H9 (cell line): Measurements from ENCODE around the gene TDRD1. TPM values are rescaled to one million over a fixed set of nuclear protein-coding genes. Genes with fewer than 3 reads are reported as not detected.

ENCODE experiments used
- DNase-seq: peaks from one replicate; pipeline ENCODE4 v3.0.0-alpha.2; 2017
- H2AFZ ChIP-seq: one replicate; pipeline ENCODE4 v1.6.1; 2013; ENCODE audit warnings: mild to moderate bottlenecking, low read length, control low read depth, moderate library complexity
- H2AK5ac ChIP-seq: 2 replicates; pipeline ENCODE4 v1.6.1; 2013; ENCODE audit warnings: low read length, control low read depth, mixed read lengths; ENCODE audit not compliant: insufficient read length
- H2BK120ac ChIP-seq: one replicate; pipeline ENCODE4 v1.6.1; 2013; ENCODE audit warnings: low read depth, mild to moderate bottlenecking, low read length, control low read depth, inconsistent platforms; ENCODE audit not compliant: poor library complexity, severe bottlenecking
- H2BK12ac ChIP-seq: 2 replicates; pipeline ENCODE4 v1.6.1; 2013; ENCODE audit warnings: low read length, control low read depth, mixed read lengths, low read depth; ENCODE audit not compliant: insufficient read length
- H2BK15ac ChIP-seq: 2 replicates; pipeline ENCODE4 v1.6.1; 2013; ENCODE audit warnings: low read depth, low read length, control low read depth
- H2BK20ac ChIP-seq: one replicate; pipeline ENCODE4 v1.6.1; 2013; ENCODE audit warnings: low read depth, mild to moderate bottlenecking, low read length, control low read depth, inconsistent platforms; ENCODE audit not compliant: poor library complexity, severe bottlenecking
- H2BK5ac ChIP-seq: 2 replicates; pipeline ENCODE4 v1.6.1; 2013; ENCODE audit warnings: low read length, control low read depth, mixed read lengths; ENCODE audit not compliant: insufficient read length
- H3K14ac ChIP-seq: 2 replicates; pipeline ENCODE4 v1.6.1; 2013; ENCODE audit warnings: low read length, control low read depth; ENCODE audit not compliant: insufficient read depth
- H3K18ac ChIP-seq: 2 replicates; pipeline ENCODE4 v1.6.1; 2013; ENCODE audit warnings: low read depth, mild to moderate bottlenecking, mixed read lengths, low read length, control low read depth; ENCODE audit not compliant: insufficient read length
- H3K23ac ChIP-seq: 2 replicates; pipeline ENCODE4 v1.6.1; 2013; ENCODE audit warnings: low read length, control low read depth, mixed read lengths, low read depth; ENCODE audit not compliant: insufficient read length
- H3K23me2 ChIP-seq: 2 replicates; pipeline ENCODE4 v1.6.1; 2013; ENCODE audit warnings: low read depth, mild to moderate bottlenecking, mixed read lengths, low read length, control low read depth; ENCODE audit not compliant: insufficient read length, poor library complexity, severe bottlenecking
- H3K27ac ChIP-seq: 2 replicates; pipeline ENCODE4 v1.5.1; 2013; ENCODE audit warnings: low read length, control low read depth, mixed read lengths, low read depth; ENCODE audit not compliant: insufficient read length
- H3K27me3 ChIP-seq: 2 replicates; pipeline ENCODE4 v1.6.1; 2013; ENCODE audit warnings: low read length, control low read depth, inconsistent platforms; ENCODE audit not compliant: insufficient read depth
- H3K4ac ChIP-seq: 2 replicates; pipeline ENCODE4 v1.6.1; 2013; ENCODE audit warnings: low read depth, mild to moderate bottlenecking, control low read depth, inconsistent platforms, low read length, moderate library complexity
- H3K4me1 ChIP-seq: 2 replicates; pipeline ENCODE4 v1.6.1; 2013; ENCODE audit warnings: low read length, control low read depth, inconsistent platforms; ENCODE audit not compliant: insufficient read depth
- H3K4me2 ChIP-seq: 2 replicates; pipeline ENCODE4 v1.6.1; 2013; ENCODE audit warnings: low read length, control low read depth, mixed read lengths; ENCODE audit not compliant: insufficient read length, insufficient read depth
- H3K56ac ChIP-seq: 2 replicates; pipeline ENCODE4 v1.6.1; 2013; ENCODE audit warnings: low read depth, mild to moderate bottlenecking, mixed read lengths, low read length, control low read depth; ENCODE audit not compliant: insufficient read length
- H3K79me1 ChIP-seq: 2 replicates; pipeline ENCODE4 v1.6.1; 2013; ENCODE audit warnings: low read depth, mild to moderate bottlenecking, moderate library complexity, low read length, control low read depth, inconsistent platforms; ENCODE audit not compliant: insufficient read depth, poor library complexity, severe bottlenecking
- H3K79me2 ChIP-seq: 2 replicates; pipeline ENCODE4 v1.6.1; 2013; ENCODE audit warnings: low read length, control low read depth, inconsistent platforms; ENCODE audit not compliant: insufficient read depth
- H3K9ac ChIP-seq: 2 replicates; pipeline ENCODE4 v1.6.1; 2013; ENCODE audit warnings: low read length, control low read depth, mixed read lengths; ENCODE audit not compliant: insufficient read length; ENCODE audit errors: extremely low read depth
- H3K9me3 ChIP-seq: one replicate; pipeline ENCODE4 v1.6.1; 2013; ENCODE audit warnings: low read depth, low read length, inconsistent platforms; ENCODE audit not compliant: control insufficient read depth
- H3T11ph ChIP-seq: one replicate; pipeline ENCODE4 v1.6.1; 2013; ENCODE audit warnings: mild to moderate bottlenecking, low read length, control low read depth, inconsistent platforms
- H4K20me1 ChIP-seq: one replicate; pipeline ENCODE4 v1.6.1; 2013; ENCODE audit not compliant: control insufficient read depth, insufficient read length, insufficient read depth
- H4K5ac ChIP-seq: 2 replicates; pipeline ENCODE4 v1.6.1; 2013; ENCODE audit warnings: low read depth, mild to moderate bottlenecking, mixed read lengths, low read length, control low read depth; ENCODE audit not compliant: insufficient read length
- H4K8ac ChIP-seq: replicated peaks from 2 replicates; pipeline ENCODE4 v1.6.1; 2013; ENCODE audit warnings: low read length, control low read depth, mixed read lengths, low read depth; ENCODE audit not compliant: insufficient read length
- H4K91ac ChIP-seq: 2 replicates; pipeline ENCODE4 v1.6.1; 2013; ENCODE audit warnings: low read depth, mild to moderate bottlenecking, moderate library complexity, mixed read lengths, low read length, control low read depth; ENCODE audit not compliant: insufficient read length
- H3K27ac Mint-ChIP-seq, 3 experiments: 2 replicates in 2 of 3; 3 replicates in 1 of 3; pipeline ENCODE4 v1.8.0; 2020 to 2021; ENCODE audit warnings: mixed read lengths in 3 of 3, mild to moderate bottlenecking in 1 of 3, moderate library complexity in 1 of 3
- H3K27me3 Mint-ChIP-seq: 2 replicates; pipeline ENCODE4 v1.8.0; 2021; ENCODE audit warnings: low read depth, mild to moderate bottlenecking, moderate library complexity, mixed read lengths
- H3K36me3 Mint-ChIP-seq, 3 experiments: 2 replicates in 2 of 3; 3 replicates in 1 of 3; pipeline ENCODE4 v1.8.0; 2020 to 2021; ENCODE audit warnings: low read depth in 3 of 3, mixed read lengths in 3 of 3; ENCODE audit not compliant: insufficient read depth in 1 of 3
- H3K4me1 Mint-ChIP-seq, 2 experiments: 2 replicates each; pipeline ENCODE4 v1.8.0; 2020; ENCODE audit warnings: mixed read lengths in 2 of 2
- H3K4me3 Mint-ChIP-seq, 2 experiments: 2 replicates in 1 of 2; 3 replicates in 1 of 2; pipeline ENCODE4 v1.8.0; 2020 to 2021; ENCODE audit warnings: mild to moderate bottlenecking in 2 of 2, mixed read lengths in 2 of 2, moderate library complexity in 1 of 2
- H3K9me3 Mint-ChIP-seq, 2 experiments: 2 replicates in 1 of 2; 3 replicates in 1 of 2; pipeline ENCODE4 v1.8.0; 2020; ENCODE audit warnings: mild to moderate bottlenecking in 2 of 2, mixed read lengths in 2 of 2, moderate library complexity in 1 of 2
- WGBS: extraction: QIAGEN DNeasy Blood & Tissue Kit; methylation state at CpG from one replicate; pipeline ENCODE4 v1.1.7; 2013; ENCODE audit warnings: missing lambda C conversion rate, low lambda C conversion rate, mixed read lengths; ENCODE audit not compliant: insufficient read length; ENCODE audit errors: extremely low coverage; 5-methylcytosine and 5-hydroxymethylcytosine counted together
- total RNA-seq: library from RNA; stranded (reverse); gene quantifications from 2 replicates; pipeline ENCODE4 v1.2.1, GENCODE V29; 2021
- TF ChIP-seq, protein P1 (sequence below): fragments of 200-600 bp; sonication (generic); conservative IDR thresholded peaks from 3 replicates; pipeline ENCODE4 v1.8.0; 2021; ENCODE audit warnings: antibody characterized with exemption, mild to moderate bottlenecking

The TDRD1 gene
- total RNA-seq, 1 experiment from 2014 or later = 0.15 TPM

DNA sequence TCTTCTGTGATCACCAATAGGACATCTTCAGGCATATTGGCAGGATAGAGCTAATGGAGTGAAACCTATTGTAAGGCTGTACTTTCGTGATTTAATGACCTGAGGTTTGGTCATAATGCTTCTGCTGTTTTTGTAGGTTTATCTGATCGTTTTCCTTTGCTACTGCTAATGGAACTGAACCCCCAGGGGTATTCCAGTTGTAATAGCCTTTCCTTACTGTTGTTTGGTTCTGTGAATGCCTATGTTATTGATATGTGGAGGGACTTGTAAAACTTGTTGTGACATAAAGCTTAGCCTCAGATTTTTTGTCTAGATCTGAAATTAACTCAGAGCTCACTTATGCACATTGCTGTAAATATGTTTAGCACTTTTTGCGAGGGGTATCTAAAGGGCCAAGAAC lies 49.0 kb downstream of the TDRD1 start:
- no peaks in the 10 kb centered on the region for H3K27me3 ChIP-seq
- H3K4me3 Mint-ChIP-seq = no peak overlapping the region
- no peaks in the 10 kb centered on the region for H3K79me2 ChIP-seq
- no peaks in the 10 kb centered on the region for H3K23me2 ChIP-seq
- no peaks in the 10 kb centered on the region for H4K20me1 ChIP-seq
- H3K9ac ChIP-seq = no peak overlapping the region
- no peak overlapping the region for H4K8ac ChIP-seq
- TF ChIP-seq, protein P1, sequence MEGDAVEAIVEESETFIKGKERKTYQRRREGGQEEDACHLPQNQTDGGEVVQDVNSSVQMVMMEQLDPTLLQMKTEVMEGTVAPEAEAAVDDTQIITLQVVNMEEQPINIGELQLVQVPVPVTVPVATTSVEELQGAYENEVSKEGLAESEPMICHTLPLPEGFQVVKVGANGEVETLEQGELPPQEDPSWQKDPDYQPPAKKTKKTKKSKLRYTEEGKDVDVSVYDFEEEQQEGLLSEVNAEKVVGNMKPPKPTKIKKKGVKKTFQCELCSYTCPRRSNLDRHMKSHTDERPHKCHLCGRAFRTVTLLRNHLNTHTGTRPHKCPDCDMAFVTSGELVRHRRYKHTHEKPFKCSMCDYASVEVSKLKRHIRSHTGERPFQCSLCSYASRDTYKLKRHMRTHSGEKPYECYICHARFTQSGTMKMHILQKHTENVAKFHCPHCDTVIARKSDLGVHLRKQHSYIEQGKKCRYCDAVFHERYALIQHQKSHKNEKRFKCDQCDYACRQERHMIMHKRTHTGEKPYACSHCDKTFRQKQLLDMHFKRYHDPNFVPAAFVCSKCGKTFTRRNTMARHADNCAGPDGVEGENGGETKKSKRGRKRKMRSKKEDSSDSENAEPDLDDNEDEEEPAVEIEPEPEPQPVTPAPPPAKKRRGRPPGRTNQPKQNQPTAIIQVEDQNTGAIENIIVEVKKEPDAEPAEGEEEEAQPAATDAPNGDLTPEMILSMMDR = no peak
- no peaks in the 10 kb centered on the region for H3K4me1 Mint-ChIP-seq
- H3K4me1 ChIP-seq = no peaks in the 10 kb centered on the region
- no peaks in the 10 kb centered on the region for H3K9me3 ChIP-seq
- H2BK120ac ChIP-seq = no peak overlapping the region
- H3K79me1 ChIP-seq = no peaks in the 10 kb centered on the region
- H4K91ac ChIP-seq = no peak overlapping the region
- no peak overlapping the region for H3K14ac ChIP-seq
- H3K23ac ChIP-seq = no peak overlapping the region
- no peak overlapping the region for H3K4ac ChIP-seq
- H2BK12ac ChIP-seq = no peak overlapping the region
- no peak overlapping the region for H2BK20ac ChIP-seq
- DNase-seq = no peak
- no peak overlapping the region for H3K27ac Mint-ChIP-seq
- no CpG with 5 or more reads among the region's 3 CpGs for WGBS
- no peaks in the 10 kb centered on the region for H3K9me3 Mint-ChIP-seq
- H3K27me3 Mint-ChIP-seq = peaks cover 6% of the 10 kb centered on the region; the same call in 1 of the 2 replicates
- no peak overlapping the region for H3T11ph ChIP-seq
- no peak overlapping the region for H3K56ac ChIP-seq
- H2BK15ac ChIP-seq = no peak overlapping the region
- no peak overlapping the region for H2AK5ac ChIP-seq
- no peak overlapping the region for H3K18ac ChIP-seq
- no peak overlapping the region for H3K27ac ChIP-seq
- H3K36me3 Mint-ChIP-seq = no peaks in the 10 kb centered on the region
- H2BK5ac ChIP-seq = no peak overlapping the region
- no peak overlapping the region for H3K4me2 ChIP-seq
- H2AFZ ChIP-seq = no peak overlapping the region
- no peak overlapping the region for H4K5ac ChIP-seq
